GM18873 (cell line): ENCODE measurements around the gene LIN7C.
"Not testable (repeated sequence)": the region's sequence is repeated elsewhere in the genome, so short reads cannot be mapped to it uniquely, and the experiment has no call there.

Source experiments
- ATAC-seq: cut with Tn5 transposase; IDR thresholded peaks from one replicate; pipeline ENCODE4 v1.9.1; 2021; ENCODE audit warnings: mild to moderate bottlenecking, moderate library complexity, moderate number of reproducible peaks; ENCODE audit not compliant: unreplicated experiment, low FRiP score

Gene LIN7C

GRCh38 chr11:27452147-27452546 lies 54.4 kb downstream of the LIN7C start:
- ATAC-seq = no peak

GRCh38 chr11:27451244-27451965 lies 55.2 kb downstream of the LIN7C start:
- ATAC-seq = no peak

- ATAC-seq = not testable (repeated sequence)
These were observed 58.4 kb downstream of the LIN7C start for GRCh38 chr11:27448184-27448540.

DNA sequence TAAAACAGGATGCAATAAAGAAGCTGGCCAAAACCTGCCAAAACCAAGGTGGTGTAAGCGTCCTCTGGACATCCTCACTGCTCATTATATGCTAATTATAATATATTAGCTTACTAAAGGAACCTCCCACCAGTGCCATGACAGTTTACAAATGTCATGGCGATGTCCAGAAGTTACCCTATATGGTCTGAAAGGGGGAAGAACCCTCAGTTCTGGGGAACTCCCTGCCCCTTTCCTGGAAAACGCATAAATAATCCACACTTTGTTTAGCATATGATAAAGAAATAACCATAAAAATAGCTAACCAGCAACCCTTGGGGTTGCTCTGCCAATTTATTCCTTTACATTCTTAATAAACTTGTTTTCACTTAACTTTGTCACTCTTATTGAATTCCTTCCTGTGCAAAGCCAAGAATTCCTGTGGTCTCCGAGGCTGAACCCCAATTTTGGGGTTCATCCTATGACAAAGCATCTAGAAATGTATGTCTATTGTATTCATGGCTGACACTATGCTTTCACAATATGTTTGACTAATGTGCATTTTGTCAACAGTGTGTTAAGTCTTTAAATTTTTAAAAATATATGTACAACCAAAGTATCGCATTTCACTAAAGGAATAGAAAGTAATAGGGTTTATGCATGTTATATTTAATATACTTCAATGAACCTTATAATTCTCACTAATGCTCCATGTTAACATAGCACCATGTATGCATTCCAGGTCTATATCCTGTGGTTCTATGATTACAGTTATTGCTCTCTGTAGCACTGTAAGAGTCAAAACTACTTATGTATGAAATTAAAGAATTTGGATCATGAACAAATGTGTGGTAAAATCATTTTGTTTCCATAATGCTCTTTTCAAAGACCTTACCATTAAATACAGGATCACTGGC lies 59.0 kb downstream of the LIN7C start:
- ATAC-seq = no peak

- ATAC-seq = no peak
These were observed 60.9 kb downstream of the LIN7C start for GRCh38 chr11:27445625-27446024.

DNA sequence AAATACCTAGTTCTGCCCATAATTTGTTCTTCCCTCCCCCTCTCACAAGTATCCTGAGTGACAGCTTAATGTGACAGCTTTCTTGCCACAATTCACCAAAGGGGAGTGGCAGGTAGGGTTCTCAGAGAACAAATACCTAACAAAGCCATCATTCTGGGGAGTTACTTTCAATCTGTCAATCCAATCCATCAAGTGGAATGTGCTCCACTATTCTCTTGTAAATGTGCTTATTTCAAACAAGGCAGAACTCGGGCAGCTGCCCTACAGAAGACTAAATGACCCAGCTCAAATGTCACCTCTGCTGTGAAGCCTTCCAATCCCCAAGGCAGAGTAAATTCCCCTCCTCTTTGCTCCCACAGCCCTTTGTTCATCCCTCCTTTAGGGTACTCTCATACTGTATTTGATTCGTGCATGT lies 61.8 kb downstream of the LIN7C start:
- no peak for ATAC-seq
